ENCODE results near the gene TTLL10.

GRCh38 chr1:1169429-1170214, 4.1 kb upstream of the TTLL10 start:
- TF ChIP-seq CTCF (IDR thresholded peaks at IDR 0.05) (no peak), EP300 (IDR thresholded peaks at IDR 0.05) (no peak), POLR2AphosphoS5 (IDR thresholded peaks at IDR 0.05) (no peak), POLR2A (IDR thresholded peaks at IDR 0.05) (no peak)
